HPDE6-E6E7 (cell line): ENCODE results near the gene COL23A1.
"Not testable (repeated sequence)": the region's sequence is repeated elsewhere in the genome, so short reads cannot be mapped to it uniquely, and the experiment has no call there.

Experiments
- DNase-seq: peaks from one replicate; pipeline ENCODE4 v3.0.0; 2011; ENCODE audit warnings: missing footprints; ENCODE audit errors: extremely low spot score

The COL23A1 gene

DNA sequence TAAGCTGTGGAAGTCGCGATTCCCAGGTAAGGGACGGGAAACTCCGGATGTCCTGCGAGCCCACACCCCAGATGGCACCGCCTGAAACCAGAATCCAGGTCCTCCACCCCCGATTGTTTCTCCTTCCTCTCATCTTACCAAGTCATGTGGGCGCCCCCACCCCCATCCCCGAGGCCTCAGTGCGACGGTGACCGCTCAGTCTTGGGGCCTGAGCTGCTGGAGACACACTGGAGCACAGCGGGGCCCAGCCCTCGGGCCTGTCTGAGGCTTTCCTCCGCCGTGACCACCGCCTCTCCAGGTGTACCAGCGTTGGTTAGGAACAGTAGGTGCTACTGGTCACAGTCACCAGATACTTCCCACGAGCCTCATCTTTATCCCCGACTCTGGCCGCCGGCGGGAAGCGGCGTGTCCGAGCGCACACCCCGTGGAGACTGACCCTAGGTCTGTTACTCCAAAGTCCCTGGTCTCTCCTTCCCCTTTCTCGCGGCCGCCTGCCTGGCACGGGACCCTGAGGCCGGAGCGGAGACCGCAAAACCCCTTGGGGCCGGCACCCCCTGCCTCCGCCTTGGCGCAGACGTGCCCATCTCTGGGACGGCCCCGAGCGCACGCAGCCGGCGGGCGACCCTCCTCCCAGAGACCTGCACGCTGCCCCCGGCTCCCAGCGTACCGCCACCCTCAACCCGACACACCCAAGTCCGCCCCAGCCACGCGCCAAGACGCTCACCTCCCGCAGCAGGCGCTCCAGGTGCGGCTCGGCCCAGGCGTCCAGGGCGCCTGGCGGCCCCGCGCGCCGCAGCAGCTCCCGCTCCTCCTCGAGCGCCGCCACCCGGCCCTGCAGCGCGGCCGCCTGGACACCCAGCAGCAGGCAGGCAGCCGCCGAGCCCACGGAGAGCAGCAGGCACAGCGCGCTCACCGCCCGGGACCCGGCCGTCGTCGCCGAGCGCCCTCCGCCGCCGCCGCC, 733 bp downstream of the COL23A1 start:
- DNase-seq: peak; percentile 26

DNA sequence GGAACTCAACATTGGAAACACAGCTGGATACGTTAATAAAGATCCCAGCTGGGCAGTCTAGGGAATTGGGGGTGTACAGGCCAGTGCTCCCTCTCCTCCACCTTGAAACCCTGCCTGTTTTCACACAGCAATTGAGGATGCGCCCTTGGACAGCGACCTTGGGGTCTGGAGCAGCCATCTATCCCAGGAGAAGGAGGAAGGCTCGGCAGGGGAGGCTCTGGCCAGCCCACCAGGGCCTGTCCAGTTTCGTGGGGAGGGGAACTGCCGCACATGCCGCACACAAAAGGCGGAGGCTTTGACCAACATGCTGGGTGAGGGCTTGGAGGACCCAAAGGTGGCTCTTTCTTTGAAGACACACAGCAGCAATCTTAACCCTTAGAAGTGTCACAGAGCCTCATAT, 1.4 kb downstream of the COL23A1 start:
- DNase-seq: no peak

DNA sequence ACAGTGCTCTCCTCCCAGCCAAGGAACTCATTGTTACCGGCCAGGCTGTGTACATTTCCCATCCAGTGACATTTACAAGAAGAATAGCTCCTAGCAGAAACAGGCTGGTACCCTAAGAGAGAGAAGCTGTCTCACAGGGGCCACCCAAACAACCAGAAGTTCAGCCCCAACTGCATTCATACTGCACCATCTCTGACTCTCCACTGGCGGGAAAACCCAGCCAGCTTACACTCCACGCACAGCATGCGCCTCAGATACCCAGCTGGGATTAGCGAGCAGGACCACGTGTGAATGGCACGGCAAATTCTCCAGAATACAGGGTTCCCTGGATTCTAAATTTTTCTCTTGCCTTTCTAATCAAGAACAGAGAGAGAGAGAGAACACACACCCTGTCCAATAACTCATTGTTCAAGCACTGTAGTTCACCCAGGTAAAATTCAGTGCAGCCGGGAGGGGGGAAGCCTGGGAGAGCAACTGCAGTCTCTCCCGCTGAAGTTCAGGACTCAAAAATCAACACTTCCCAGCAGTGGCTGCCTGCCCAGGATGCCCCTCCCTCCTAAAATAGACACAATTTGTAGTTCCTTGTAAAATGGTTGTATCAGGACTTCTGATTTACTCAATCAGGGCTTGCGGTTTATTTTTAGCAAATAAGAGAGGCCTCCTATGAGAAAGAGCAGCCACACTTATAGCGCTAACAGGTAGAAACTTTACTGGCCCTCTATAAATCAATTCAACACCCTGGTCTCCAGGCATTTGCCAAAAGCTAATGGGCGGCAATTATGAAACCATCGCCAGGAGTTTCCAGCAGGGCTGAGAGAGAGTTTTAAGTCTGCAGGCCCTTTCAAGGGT, 2.2 kb downstream of the COL23A1 start:
- DNase-seq: no peak

DNA sequence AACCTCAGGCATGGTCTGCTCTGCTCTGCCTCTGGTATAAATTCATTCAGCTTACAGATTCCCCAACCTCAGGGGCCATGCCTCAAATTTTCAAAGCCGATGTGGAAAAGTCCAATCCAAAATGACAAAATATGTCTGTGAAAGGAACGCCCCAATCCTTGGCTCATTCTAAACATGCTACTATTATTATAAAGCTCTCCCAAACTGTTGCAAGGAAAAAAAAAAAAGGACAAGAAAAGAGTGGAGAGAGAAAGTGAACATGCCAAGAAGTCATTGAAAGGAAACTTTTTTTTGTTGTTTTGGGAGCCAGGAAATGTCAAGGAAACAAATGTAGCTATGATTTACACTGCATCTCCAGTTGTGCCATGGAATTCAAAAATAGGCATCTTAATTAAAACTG, 3.8 kb downstream of the COL23A1 start:
- no peak for DNase-seq

DNA sequence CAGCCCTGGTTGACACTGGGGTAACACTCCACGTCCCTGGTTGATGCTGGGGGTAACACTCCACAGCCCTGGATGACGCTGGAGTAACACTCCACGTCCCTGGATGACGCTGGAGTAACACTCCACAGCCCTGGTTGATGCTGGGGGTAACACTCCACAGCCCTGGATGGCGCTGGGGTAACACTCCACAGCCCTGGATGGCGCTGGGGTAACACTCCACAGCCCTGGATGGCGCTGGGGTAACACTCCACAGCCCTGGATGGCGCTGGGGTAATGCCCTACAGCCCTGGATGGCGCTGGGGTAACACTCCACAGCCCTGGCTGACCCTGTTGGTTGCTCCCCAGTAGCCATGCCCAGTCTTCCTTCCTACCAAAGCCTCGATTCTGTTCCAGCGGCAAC, 4.8 kb downstream of the COL23A1 start:
- not testable (repeated sequence) for DNase-seq

DNA sequence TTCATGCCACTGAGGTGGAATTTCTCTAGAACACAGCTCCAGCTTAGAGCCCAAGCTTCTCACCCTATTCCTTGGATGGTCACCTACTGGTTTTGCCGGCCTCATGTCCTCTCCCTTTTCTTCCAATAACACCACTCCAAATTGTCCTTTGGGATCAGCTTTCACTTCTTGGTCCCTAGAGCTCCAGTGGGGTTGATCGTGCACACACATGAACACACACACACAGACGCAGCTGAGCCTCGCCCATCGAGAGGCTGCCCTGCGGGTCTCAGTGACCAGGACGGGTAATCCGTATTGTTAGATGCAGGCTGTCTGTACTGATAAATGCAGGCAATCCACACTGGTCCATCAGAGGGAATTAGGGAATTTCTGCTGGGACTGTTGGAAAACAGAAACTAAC, 6.9 kb downstream of the COL23A1 start:
- no peak for DNase-seq

DNA sequence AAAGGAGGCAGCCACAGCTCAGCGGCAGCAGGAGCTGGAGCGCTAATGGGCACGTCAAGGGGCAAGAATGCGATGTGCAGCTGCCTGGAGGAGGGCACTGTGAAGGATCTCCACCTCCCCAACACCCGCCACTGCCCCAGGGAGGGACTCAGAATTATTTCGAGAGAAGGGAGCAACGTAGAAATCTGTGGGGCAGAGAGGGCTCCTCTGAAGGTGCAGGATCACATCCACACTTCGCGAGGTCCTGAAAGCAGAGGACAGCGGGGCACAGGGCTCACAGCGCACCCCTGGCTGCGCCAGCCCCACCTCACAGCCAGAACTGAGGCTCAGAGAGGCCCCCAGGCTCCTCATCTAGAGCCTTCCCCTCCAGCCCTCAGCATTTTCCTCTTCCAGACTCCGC, 7.9 kb downstream of the COL23A1 start:
- no peak for DNase-seq

DNA sequence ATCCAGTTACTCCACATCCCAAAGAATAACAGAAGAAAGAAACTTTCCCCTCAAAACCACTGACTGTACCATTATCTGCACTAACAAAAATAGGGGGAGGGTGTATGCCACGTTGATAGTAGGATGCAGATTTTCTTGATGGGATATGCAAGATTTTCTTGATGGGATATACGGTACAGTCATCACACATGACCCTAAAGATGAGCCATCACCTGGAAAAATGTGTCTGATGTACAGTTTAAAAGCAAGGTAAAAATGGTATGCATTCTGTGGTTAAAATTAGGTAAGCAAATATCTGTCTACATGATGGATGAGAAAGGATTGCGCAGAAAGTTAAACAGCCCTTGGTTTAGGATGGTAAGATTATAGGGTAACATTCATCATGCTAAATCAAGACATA, 8.6 kb downstream of the COL23A1 start:
- no peak for DNase-seq

DNA sequence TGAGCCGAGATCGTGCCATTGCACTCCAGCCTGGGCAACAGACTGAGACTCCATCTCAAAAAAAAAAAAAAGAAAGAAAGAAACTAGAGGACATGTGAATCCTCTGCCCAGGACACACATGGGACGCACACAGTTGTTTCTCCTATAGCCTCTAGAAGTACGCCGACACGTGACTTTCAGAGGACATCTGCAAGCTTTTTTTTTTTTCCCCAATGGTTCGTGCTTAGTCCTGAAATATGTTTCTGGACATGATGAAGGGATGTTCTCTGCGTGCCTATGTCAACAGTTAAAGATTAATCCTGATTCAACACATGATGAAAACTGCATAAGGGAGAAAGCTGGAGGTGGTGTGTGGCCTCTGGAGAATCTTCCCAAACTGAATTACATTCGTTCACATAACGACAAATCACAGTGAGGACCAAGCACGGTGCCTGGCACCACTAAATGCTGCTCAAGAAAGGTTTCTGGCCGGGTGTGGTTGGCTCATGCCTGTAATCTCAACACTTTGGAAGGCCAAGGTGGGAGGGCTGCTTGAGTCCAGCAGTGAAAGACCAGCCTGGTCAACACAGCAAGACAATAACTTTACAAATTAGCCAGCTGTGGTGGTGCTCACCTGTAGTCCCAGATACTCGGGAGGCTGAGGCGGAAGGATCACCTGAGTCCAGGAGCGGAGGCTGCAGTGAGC, 9.8 kb downstream of the COL23A1 start:
- DNase-seq: no peak

DNA sequence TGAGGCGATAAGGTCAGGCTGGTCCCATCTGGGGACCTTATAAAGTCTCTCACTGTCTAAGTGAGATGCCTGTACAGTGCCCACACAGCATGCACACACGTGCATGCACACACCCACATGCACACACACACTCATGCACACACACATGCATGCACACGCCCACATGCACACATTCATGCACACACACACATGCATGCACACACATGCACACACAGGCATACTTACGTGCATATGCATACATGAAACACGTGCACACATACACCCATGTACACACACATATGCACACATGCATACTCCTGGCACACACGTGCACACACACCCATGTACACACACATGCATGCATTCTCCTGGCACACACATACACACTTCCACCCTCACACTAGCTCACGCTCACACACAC, 12.2 kb downstream of the COL23A1 start:
- no peak for DNase-seq

DNA sequence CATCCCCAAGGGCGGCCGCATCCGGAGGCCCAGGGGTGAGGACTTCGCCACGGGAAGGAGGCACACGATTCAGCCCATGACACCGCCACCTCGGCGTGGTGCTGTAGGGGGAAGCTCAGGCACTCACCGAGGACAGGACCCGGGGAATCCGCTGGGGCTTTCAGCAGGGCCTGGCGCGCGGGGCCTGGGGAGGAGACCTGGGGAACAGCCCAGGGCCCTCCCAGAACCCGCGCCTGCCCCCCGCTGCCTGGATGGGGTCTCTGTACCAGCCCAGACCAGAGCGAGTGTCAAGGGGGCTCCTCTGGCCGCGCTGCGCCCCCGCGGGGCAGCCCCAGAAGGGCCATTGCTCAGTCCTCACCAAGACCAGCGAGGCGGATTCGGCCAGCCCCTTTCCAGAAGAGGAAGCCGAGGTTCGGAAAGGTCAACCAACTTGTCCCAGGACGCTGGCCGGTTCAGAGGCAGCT, 12.8 kb downstream of the COL23A1 start:
- DNase-seq: no peak

DNA sequence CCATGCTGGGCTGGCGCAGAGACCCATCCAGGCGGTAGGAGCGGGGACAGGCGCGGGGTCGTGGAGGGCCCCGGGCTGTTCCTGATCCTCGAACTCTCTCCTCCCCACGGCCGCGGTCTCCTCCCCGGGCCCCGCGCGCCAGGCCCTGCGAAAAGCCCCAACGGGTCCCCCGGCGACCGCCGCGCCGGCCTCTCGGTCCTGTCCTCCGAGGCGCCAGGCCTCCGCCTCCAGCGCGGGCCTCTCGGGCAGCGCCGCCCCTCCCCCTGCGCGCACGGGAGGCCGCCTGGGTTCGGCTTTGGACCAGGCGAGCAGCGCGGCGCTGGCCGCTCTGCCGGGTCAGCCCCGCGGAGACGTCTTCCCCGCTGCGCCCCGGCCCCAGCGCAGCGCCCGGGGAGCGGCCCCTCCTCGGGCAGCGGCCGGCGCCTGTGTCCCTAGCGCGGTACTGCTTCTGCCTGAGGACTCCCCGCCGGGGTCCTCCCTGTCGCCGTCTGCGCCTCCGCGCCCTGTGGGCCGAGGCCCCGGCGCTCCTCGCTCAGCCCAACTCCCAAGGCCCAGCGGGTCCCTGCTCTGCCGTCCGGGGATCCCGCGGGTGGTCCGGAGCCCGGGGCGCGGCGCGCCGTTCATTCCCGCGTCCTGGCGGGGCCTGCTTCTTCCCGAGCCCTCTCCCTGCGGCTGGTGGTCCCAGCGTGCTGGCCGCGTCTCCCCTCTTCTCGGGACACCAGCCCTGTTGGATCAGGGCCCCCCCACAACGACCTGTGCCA, 13.4 kb downstream of the COL23A1 start:
- no peak for DNase-seq

DNA sequence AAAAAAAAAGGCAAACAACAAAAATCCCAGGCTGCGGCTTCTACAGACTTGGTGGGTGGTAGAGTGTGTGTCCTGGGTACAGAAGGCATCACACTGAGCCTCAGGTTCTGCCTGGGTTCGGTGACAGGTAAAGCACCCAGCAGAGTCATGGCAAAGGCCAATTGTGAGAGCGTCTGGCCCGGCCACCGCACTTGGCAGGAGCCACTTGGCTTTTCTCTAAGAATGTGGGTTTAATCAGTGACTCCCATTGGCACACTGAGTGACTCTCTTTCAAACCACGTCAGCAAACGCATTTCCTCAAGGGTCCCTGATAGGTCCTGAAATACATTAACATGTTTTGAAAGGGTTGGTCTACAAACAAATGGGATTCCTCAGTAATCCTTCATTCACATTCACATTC, 17.0 kb downstream of the COL23A1 start:
- no peak for DNase-seq

DNA sequence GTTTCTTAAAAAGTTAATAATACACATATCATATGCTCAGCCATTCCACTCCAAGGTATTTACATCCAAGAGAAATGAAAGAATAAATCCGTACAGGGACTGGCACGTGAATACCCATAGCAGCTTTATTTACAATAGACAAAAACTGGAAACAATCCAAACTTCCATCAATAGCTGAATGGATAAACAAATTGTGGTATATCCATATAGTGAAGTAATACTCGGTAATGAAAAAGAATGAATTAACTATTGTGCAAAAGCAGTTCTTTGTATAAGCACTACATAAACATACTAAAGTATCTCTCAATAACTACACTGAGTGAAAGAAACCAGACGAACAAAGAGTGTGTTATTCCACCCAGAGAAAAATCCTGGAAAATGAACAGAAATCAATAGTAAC, 17.6 kb downstream of the COL23A1 start:
- DNase-seq: no peak

DNA sequence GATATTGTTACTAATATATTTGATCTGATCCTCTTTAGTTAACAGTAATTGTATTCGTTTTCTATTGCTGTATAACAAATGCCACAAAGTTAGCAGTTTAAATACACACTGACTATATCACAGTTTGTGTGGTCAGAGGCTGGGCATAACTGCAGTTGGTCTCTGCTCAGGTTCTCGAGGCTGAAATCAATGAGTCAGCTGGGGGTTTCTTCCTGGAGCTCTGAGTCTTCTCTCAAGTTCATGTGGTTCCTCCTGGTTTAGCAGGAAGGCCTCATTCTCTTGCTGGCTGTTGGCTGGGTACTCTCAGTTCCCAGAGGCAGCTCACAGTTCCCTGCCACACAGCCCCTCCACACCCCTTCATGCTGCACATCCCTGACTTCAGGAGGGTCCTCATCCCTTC, 20.7 kb downstream of the COL23A1 start:
- no peak for DNase-seq

DNA sequence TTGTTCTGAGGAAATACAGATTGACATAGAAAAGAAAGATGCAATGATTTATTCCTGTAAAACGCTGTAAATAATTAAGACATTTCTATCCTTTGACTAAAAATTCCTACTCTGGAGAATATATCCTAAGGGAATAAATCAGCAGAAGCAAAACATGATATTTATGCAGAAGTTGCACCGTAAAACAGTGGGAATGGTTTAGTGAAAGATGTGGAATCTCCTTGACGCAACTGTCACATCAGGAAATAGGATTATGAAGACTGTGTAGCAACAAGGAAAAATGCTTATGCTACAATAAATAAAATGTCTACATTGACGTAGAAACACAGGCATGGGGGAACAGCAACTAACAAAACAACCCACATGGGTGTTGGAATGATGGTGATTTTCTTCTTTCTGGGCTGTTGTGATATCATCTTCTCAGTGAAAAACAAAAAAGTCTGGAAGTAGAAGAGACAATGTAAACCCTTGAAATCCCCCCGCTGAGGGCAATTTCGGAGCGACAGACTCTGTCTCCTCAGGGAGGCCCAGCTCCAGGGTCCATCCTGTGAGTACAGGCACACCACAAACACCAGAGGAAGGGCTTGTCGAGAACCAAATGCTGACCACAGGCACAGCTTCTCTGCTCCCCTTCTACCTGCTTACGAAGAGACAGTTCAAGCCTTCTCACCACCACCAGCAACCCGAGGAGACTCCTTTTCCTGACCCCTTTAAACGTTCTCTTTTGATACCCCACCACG, 25.2 kb downstream of the COL23A1 start:
- DNase-seq: no peak

DNA sequence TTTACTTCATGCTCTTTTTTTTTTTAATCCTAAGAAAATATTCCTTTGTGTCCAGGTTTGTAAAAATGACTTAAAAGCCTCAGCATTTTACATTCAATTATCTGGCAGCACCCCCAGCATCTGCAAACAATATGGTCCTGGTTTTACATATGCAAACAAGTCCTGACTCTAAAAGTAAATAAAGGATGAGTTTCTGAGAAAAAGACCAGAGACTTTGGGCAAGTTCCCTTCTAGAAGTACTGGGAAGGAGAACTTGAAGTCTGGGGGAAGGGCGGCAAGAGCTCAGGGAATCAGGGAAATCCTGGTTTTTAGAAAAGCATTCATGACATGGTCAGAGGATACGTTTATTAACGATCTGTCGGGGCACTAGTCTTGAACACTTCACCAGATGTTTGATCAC, 25.8 kb downstream of the COL23A1 start:
- no peak for DNase-seq

DNA sequence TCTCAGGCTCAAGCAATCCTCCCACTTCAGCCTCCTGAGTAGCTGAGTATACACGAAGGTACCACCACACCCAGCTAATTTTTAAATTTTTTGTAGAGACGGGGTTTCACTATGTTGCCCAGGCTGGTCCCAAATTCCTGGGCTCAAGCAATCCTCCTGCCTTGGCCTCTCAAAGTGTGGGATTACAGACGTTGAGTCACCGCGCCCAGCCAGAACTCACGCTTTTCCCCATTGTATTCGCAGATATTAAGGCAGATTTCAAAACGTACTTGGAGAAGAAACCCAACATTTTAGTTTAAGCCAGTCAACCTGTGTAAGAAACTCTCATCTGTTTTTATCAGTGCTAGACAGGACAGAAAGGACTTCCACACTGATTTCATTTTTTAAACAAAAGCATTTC, 26.6 kb downstream of the COL23A1 start:
- DNase-seq: no peak

DNA sequence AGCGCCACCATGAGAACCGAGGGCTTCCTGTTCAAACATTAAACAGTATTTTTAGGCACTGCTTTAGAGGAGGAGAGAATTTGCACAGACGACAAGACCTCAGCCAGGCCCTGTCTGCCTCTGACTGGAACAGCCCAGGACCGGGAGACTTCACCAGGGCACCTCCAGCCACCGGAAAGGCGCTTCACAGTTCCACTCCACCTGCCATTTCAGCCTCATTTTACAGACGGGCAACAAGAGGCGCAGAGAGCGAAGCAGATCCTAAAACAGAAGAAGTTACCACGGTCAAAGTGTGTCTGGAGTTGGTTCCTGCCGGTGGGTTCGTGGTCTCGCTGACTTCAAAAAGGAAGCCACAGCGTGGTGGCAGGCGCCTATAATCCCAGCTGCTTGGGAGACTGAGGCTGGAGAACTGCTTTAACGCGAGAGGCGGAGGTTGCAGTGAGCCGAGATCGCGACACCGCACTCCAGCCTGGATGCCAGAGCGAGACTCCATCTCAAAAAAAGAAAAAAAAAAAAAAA, 28.4 kb downstream of the COL23A1 start:
- DNase-seq: no peak

DNA sequence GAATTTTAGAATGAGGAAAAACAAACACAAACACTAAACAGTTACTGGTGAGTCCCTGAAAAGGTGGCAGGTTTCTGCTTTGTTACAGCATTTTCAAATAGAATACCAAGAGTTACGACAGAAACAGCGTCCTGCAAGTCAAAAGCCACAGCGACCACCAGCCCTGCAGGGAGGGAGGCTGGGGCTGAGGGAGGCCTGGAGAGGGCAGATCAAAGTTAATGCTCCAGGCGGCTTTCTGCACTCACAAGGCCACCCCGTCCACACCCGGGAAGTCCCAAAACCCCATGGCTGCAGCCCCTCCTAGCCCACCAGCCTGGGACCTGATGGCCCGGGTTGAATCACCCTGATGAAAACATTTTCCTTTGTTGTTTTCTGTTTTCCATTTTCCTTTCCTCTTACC, 29.3 kb downstream of the COL23A1 start:
- DNase-seq: no peak
